ENCODE results near the gene APRT. TPM values are rescaled to one million over a fixed set of nuclear protein-coding genes. Genes with fewer than 3 reads are reported as not detected.

Gene APRT
- total and polyA plus RNA-seq, 10 of the 15 experiments (the other 5 are each of a cell fraction or from before 2014, with no cell fraction given) = 30.6 to 495 (median 166) TPM

GRCh38 chr16:88856828-88857727 is 45.4 kb upstream of the APRT start, which contains the start of the genes GALNS and TRAPPC2L (continued):
- TF ChIP-seq PBX3 (IDR thresholded peaks at IDR 0.05; ENCODE audit: insufficient replicate concordance, low read depth, low read length) = peak; percentile 29
- peak; percentile 99 for TF ChIP-seq USF1 (IDR thresholded peaks at IDR 0.05; ENCODE audit: borderline replicate concordance, extremely low read length, insufficient read depth, low read depth, low read length)
- no peak for TF ChIP-seq ZNF687 (IDR thresholded peaks at IDR 0.05)
- TF ChIP-seq YY1 (IDR thresholded peaks at IDR 0.05; ENCODE audit: low read depth, low read length) = peak; percentile 97
- TF ChIP-seq IKZF1 (conservative IDR thresholded peaks at IDR 0.05) = peak; percentile 65
- TF ChIP-seq E2F8 (IDR thresholded peaks at IDR 0.05; ENCODE audit: low read depth, partially characterized antibody) = no peak
- TF ChIP-seq ATF7 (IDR thresholded peaks at IDR 0.05; ENCODE audit: low read depth) = no peak

Data from GM12878 (cell line).